Islet precursor cell (in vitro differentiated cells): ENCODE results near the gene SRP68.
"Not testable (repeated sequence)": the region's sequence is repeated elsewhere in the genome, so short reads cannot be mapped to it uniquely, and the experiment has no call there.

ENCODE experiments used
- DNase-seq: peaks from one replicate; pipeline ENCODE4 v3.0.0-alpha.2; 2018

The SRP68 gene

DNA sequence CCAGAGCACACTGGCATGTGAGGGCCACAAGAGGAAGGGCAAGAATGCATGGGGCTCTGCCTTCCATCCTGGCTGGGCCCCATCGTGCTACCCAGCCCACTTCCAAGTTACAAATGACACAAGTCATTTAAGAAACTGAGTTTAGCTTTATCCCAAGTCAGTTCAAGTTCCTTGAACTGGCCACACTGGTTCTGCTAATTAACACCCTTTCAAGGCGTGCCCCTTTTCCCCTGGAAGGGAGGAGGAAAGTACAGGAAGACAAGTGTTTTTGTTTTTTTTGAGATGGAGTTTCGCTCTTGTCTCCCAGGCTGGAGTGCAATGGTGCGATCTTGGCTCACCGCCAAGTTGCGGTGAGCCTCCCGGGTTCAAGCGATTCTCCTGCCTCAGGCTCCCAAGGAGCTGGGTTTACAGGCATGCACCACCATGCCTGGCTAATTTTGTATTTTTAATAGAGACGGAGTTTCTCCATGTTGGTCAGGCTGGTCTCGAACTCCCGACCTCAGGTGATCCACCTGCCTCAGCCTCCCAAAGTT lies 27.8 kb downstream of the SRP68 start:
- not testable (repeated sequence) for DNase-seq

GRCh38 chr17:76042868-76043267 lies 29.4 kb downstream of the SRP68 start:
- DNase-seq: not testable (repeated sequence)

GRCh38 chr17:76040376-76040775 lies 31.9 kb downstream of the SRP68 start:
- no peak for DNase-seq

DNA sequence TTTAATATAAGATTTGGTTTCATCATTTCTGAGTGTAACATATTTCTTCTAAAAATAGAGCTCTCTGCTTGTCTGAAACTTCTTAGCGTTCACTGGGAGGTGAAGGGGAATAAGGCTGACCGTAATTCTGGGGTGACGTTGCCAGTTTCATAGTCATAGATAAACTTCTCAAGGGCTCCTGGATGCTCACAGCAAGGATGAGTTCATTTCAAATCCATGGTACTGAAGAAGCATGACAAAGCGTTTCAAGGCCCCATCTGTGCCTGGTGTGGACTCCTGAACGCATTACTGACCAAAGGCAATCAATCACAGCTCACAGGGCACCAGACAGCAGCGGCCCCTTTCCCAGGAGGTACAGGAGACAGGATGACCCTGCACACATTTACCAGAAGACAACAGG lies 33.2 kb downstream of the SRP68 start:
- DNase-seq: no peak

GRCh38 chr17:76038050-76038449 lies 34.3 kb downstream of the SRP68 start:
- DNase-seq: no peak

DNA sequence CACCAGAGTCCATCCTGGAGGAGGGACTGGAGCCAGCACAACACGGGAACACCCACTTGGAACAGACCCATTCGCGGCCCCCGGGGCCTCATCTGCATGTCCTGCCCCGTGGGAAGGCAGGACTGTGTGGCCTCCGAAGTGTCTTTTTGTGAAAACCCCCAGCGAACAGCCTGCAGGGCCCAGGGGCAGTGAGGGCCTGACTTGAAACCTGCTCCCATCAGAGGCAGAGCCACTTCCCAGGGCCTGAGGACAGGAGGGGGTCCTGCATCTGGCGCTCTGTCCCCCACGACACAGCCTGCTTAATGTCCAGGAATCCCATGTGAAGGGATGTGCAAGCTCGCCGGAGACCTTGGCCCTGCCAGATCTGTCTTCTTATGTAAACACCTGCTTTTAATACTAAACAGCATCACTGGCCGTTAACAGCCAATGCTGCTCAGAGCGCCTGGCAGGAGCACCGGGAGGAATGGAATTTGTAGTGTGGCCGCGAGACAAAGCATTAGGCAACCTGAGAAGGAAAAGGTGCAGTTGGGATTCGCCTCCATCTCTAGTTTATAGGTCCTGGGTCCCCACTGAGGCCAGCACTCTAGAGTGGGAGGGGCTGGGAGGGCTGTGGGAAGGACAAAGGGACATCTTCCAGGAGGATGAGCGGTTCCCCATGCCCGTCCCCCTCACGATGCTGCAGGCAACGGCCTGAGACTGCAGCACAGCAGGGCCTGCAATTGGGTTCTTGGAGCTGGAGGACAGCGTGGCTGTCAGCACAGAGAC lies 35.6 kb downstream of the SRP68 start:
- no peak for DNase-seq

DNA sequence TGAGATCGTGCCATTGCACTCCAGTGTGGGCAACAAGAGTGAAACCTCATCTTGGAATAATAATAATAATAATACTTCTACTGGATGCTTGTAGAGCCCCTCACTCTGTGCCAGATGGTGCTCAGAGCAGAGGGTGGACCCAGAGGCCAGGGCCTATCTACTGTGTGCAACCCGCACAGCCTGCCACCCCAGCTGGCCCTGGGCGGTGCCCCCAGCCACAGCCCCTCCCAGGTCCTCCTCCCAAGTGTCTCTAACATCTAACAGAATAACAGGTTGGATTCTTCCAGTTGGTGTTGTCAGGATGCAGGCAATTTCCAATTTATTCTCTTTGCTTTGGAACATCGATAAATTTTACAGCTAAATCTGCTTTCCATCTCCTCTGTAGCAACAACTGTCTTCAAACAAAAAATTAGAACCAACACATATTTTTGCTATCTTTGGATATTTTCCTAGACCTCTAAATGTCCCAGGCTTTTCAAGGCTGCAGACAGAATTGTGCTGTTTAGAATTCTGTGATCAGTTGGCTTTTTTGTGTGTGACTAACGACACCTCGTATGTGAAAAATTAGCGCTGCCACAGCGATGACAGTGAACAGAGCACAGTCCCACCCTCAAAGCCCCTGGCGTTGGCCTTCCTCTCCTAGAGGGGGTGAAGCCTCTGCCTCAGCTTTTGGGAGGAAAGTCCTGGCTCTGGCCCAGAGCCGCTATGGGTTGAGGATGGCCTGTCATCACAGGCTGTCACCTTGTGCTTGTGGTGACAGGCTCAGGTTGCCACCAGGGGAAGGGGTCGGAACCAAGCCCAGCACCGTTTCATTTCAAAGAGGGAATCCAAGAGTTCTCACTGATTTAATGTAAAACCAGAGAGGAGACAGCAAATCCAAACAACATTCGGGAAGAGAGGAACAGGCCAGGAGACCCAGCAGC lies 37.6 kb downstream of the SRP68 start:
- DNase-seq: no peak

DNA sequence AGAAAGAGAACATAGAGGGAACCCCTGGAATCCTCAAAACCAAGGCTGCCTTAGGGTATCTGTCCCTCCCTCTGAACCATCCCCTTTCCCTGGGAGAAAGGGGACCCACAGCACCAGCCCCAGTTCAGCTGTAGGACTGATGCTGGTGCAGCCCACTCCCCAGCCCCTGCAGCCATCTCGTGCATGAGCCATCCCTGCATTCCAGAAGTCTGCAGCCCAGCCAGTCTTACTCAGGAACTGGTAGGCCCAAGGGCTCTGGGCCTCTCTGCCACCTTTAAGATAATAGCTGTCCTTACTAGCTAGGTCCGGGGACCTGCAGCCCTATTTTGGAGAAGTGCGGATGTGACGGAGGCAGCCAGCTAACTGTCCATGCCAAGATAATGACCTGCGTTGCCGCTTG lies 39.2 kb downstream of the SRP68 start:
- no peak for DNase-seq

DNA sequence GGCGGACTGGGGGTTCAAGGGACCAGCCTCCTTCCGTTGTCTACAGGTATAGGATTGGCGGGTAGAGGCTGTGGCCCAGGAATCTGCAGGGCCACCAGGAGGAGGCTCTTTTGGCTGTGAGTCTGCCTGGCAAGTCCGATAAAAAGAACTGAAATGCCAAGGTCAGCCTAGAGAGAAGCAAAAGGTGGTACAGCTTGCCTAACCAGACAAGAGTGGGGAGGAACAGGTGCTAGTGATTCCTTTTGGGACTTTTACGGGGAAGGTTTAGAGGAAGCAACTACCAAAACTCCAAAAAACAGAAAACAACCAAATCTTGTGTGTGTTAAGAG lies 39.6 kb downstream of the SRP68 start:
- no peak for DNase-seq

DNA sequence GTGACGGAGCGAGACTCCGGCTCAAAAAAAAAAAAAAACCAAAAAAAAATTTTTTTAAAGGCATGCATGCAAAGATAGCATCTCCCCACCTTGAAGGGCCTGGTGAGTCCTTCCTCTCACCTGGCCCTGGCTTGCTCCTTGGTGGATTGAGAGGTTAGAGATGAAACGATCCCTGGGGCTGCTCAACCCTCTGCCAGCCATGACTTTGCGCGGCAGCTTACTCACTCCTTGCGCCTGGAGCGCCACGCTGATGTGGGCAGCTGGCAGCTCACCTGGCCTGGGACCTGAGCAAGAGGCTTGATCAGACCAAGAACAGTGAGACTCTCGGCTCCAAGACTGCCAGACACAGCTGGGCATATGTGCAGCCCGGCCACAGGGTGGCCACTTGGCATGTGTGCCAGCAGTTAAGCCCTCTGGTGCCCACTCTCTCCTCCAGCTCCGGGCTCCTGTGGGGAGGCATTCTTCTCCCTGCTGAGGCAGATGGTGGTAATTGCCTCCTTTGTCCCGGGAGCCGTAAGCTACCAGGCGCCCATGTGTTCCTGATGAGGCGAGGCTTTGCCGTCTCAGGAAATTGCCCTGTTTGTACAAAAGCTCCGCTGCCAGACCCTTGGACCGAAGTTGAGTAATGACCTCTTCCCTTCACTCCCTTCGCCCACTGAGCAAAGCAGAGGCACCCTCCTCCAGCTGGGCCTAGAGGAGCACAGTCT lies 40.1 kb downstream of the SRP68 start:
- no peak for DNase-seq

GRCh38 chr17:76027159-76027839 lies 45.0 kb downstream of the SRP68 start, which contains the start of gene EVPL:
Gene EVPL (minus strand): TSS chr17:76027306. CDS start chr17:76027198, 108 bp downstream.
- DNase-seq: peak; percentile 64

DNA sequence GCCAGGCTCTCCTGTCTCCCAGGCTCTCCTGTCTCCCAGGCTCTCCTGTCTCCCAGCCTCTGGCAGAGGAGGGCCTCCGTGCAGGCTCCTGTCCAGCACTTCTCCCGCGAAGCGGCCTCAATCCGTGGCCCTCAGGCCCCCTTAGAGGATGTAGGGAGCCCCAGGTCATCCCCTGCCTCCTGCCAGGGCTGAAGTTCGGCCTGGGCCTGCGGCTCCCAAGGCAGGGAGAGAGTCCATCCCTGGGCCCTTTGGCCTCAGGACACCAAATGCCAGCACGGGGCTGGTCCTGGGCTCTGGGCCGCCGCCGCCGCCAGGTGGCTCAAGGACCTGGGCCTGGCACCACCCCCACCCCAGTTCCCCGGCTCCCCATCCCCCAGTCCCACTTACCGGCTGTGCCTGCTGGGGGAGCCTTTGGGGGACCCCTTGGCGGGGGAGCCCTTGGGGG lies 45.6 kb downstream of the SRP68 start:
- DNase-seq: peak; percentile 53

DNA sequence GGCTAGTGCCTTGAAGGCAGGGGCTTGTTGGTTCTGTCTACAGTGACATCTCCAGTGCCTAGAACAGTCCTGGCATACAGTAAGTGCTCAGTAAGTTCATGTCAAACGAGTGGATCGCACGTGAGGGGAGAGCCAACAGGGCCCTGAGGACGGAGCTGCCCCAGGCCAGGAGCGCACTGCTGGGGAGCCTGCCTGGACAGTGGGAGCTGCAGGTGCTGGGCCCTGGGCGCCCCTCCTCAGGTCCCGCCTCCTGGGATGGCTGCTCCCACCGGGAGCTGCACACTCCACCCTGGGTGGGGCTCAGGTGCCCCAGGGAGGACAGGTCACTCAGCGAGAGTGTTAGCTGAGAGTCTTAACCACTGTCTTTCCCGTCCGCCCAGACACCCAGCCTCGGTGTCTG lies 47.0 kb downstream of the SRP68 start:
- DNase-seq: no peak

DNA sequence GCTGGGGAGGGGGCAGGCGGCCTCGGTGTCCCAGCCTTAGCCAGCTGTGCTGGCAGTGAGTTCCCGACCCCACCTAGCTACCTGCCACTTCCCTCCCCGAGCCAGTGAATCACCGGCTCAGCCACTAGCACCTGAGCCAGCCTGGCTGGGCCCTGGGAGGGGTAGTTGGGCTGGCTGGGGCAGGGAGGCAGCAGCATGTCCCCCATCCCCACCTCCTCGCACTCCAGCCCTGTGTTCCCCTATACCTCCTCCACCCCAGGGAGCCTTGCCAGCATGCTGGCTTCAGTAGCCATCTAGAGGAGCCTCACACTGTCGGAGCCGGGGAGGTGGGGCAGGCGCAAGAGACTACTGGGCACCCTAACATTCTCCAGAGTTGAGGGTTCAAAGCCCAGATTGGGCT lies 48.0 kb downstream of the SRP68 start:
- DNase-seq: no peak

- DNase-seq: no peak
Measured at GRCh38 chr17:76023900-76024237, 48.4 kb downstream of the SRP68 start.

DNA sequence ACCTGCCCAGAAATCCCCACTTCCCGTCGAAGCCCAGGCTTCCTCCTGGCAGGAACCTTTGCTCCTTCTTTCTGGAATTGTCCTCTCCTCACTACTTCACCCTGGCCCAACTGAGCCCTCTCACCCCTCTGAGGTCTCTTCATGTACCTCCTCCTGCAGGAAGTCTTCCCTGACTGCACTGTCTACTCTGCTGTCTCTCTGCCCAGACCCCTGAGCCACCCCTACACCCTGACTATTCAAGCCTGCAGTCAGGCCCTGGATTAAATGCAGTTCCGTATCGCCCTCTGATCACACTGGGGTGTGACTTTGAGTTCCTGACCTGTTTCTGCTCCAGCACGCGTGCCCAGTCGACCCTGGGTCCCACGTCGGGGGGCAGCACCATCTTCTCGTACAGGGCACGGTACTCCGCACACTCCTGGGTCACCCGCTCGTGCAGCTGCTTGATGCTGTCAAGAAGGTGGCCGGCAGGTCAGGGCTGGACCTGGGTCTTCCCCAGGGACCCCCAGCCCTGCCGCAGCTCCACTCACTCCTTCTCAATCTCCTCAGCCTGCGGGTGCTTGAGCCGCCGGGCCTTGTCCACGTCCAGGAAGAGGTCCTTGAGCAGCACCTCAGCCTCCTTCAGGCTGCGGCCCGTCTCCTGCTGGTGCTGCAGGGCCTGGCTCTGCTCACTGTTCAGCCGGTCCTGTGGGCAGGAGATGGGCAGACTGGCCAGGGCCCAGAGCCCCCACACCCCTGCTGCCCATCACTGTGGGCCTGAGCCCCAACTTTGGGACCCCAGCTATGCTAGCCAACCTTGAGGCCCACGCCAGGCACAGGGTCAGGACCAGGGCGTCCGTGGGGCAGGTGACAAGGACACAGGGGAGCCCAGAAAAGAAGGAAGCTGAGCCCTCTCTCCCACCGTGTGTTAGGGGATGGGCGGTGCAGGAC lies 49.1 kb downstream of the SRP68 start:
- no peak for DNase-seq

DNA sequence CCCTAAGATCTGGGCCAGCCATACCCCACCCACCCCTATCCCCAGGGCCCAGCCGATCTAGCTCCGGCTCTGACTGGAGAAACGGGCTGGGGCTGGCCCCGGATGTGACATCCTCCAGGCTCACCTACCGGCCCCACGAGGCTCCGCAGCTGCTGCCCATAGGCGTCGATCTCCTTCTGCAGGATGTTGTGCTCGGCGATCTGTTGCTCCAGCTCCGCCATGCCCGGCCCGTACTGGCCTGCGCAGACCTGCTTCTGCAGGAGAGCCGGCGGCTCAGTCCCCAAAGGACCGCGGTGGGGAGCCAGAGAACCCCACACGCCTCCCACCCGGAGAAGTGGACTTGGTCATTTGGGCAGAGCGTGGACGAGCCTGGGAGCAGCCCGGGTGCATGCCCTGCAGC lies 50.0 kb downstream of the SRP68 start:
- DNase-seq: no peak

GRCh38 chr17:76019833-76020467 lies 52.4 kb downstream of the SRP68 start:
- no peak for DNase-seq

DNA sequence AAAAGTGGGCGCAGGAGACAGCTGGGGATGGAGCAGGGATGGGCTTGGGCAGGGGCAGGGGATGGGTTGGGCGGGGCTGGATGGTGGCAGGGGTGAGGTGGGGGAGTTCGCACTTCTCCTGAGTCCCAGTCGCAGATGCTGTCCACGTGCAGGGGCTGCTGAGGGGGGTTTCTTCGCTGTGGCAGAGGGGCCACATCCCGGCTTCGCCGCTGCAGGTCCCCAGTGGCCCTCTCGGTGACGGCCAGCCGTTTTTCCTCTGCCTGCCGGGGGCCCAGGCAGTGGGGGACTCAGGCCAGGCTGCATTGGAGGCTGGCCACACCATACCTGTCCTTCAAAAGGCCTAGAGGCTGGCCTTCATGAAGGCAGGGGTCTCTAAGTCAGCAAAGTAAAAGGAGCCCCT lies 53.5 kb downstream of the SRP68 start:
- no peak for DNase-seq

- DNase-seq: no peak
Measured at GRCh38 chr17:76018340-76018680, 54.0 kb downstream of the SRP68 start.
